ENCODE data around the gene IGF1R.
A peak's percentile ranks its signal among the peaks of the same experiment; 100 is the strongest.

Gene IGF1R

GRCh38 chr15:98671060-98672008 is 23.0 kb downstream of the IGF1R start:
- no peak for DNase-seq (ENCODE audit: low read depth)

DNA sequence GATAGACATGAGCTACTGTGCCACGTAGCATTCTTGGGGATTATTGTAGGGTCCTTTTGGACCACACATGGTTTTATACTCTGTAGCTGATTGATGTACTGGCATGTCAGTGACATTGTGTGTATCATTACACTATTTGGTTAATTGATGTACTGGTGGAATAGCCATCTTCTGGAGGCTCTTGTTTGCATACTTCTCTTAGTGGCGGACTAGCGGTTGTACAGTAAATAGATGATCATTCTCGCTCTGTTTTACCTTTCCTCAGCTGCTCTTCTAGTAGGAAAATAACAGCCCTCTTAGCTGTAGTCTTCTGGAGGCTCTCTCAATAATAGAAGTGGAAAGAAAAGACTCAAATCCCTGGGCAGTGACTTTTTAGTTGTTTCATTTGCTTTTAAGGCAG is 24.8 kb downstream of the IGF1R start:
- DNase-seq (ENCODE audit: low read depth) = no peak

DNA sequence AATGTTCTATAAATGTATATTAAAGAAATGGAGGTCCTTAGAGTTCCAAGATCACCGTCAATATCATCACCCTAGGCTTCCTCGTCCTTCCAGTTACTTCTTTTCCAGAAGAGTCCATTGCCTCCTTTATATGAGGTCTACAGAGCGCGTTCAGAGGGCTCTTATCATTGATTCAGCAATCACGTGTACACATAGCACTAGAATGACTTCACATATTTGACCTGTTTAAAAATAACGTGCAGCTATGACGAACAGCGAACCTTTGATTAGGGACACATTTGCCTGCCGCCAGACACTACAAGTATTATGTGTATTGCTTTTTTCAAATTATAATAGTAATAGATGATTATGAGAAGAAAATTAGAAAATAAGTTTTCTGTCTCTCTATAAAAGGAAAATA is 26.0 kb downstream of the IGF1R start:
- no peak for DNase-seq (ENCODE audit: low read depth)

DNA sequence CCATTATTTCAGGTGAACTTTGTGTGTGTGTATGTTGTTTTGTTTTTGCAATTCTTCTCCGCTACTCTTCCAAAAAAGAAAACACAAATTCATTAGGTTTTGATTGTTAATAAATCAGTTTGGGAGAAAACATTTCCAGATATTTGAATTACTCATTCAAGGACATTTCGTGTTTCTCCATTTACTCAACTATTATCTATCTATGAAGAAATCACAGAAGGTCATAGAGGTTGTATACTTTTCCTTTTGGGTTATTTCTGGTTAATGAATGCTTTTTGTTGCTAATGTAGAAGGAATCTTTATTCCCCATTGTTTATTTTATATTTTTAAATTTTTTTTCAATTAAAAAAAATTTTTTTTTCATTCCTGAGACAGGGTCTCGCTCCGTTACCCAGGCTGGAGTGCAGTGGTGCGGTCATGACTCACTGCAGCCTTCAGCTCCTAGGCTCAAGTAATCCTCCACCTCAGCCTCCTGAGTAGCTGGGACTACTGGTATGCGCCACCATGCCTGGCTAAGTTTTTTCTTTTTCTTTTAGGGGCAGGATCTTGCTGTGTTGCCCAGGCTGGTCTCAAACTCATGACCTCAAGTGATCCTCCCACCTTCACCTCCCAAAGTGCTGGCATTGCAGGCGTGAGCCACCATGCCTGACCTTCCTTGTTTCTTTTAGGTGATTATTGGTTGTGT is 28.4 kb downstream of the IGF1R start:
- no peak for DNase-seq (ENCODE audit: low read depth)

DNA sequence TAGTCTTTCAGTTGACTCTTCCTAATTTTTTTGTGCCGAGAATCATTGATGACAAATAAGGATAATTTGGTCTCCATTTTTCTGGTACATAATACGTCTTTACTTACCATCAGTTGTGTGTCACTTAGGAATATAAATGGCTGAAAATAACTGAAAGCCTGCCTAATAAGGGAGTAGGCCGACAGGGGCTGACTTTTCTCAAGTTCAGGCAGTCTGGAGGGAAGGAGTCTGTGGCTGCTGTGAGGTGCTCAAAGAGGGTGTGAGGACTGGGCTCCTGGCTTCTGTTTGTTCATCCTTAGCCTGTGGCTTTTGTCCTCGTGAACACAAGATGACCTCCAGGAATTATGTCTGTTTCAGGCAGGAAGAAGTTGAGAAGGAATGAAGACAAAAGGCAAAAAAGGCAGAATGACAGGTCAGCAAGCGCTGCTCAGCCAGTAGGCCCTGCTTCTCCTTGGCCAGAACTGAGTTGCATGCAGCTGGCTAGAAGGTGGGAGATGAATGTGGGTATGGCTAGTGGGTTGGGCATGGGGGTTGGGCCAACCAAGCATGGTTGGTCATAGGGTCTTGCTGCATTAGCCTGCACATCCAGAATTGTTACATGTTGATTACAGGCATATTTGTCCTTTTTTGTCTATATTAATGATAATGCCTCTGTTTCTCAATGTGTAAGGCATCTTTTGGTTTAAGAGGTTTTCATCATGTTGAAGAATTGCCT is 29.2 kb downstream of the IGF1R start:
- no peak for DNase-seq (ENCODE audit: low read depth)

- no peak for DNase-seq (ENCODE audit: low read depth)
Measured at GRCh38 chr15:98678484-98678883, 30.1 kb downstream of the IGF1R start.

GRCh38 chr15:98681061-98681460 is 32.7 kb downstream of the IGF1R start:
- DNase-seq (ENCODE audit: low read depth) = no peak

- no peak for DNase-seq (ENCODE audit: low read depth)
Measured at GRCh38 chr15:98682992-98683701, 34.8 kb downstream of the IGF1R start.

GRCh38 chr15:98683831-98684230 is 35.5 kb downstream of the IGF1R start:
- DNase-seq (ENCODE audit: low read depth) = no peak

DNA sequence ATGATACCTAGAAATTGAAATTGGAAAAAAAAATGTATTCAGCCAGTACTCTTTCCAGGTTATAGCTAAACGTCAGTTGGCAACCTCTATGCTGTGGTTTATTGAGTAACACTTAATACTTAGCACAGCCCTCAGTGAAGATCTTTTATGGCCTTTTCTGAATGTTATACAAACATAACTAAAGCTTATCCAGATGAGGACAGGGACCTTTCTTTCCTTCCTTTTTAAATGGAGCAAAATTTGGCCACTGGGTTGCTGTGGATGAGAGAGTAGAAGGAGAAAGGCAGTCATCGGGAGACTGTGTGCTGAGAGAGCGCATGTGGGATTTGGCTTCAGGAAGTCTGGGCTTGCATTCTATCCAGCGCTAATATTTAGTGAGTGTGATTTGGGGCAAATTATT is 36.1 kb downstream of the IGF1R start:
- peak; percentile 76 for DNase-seq (ENCODE audit: low read depth)

GRCh38 chr15:98684995-98685525 is 36.7 kb downstream of the IGF1R start:
- no peak for DNase-seq (ENCODE audit: low read depth)

DNA sequence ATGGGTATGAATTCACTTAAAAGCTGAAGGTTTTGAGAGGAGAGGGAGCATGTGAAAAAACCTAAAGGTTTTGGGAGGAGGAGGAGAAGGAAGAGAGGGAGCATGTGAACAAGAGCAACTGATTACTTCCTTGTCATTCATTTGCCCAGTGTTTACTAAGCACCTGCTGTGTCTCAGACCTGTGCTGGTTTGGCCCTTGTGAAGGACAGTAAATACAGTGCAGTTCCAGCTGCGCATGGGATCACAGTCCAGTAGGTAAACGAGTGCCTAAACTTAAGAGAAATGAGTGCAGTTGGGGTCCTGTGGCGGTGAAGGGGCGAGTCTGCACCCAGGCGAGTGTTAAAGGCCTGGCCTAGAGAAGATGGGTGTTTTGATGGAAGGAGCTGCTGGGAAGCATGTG is 38.6 kb downstream of the IGF1R start:
- no peak for DNase-seq (ENCODE audit: low read depth)

- no peak for DNase-seq (ENCODE audit: low read depth)
Measured at GRCh38 chr15:98689431-98689861, 41.1 kb downstream of the IGF1R start.

- no peak for DNase-seq (ENCODE audit: low read depth)
Measured at GRCh38 chr15:98690272-98690950, 42.1 kb downstream of the IGF1R start.

DNA sequence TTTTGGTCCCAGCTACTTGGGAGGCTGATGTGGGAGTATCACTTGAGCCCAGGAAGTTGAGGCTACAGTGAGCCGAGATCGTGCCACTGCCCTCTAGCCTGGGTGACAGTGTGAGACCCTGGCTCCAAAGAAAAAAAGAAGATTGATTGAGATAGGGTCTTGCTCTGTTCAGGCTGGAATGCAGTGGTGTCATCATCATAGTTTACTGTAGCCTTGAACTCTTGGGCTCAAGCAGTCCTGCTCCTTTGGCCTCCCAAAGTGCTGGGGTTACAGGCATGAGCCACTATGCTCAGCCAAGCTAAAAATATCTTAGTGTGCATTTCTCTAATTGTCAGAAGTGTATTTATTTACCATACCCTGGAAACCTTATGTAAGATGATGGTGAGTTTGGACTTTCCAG is 43.9 kb downstream of the IGF1R start:
- no peak for DNase-seq (ENCODE audit: low read depth)

DNA sequence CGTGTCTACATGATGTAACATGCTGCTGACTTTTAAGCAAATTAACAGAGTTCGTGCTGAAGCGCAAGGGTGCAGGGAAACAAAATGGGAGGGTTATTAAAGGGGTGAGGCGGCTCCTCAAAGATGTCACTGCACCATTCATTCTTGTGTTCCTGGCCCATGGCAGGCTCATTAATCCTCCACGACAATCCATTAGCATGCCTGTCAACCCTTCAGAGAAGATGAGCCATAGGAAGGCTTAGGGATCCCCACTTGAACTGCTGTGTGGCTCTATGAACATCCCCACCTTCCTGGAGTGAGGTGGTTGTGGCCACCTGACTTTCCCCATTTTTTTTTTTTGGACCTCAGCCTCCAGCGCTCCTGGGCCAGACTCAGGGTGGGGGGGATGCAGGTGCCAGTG is 45.8 kb downstream of the IGF1R start:
- no peak for DNase-seq (ENCODE audit: low read depth)

DNA sequence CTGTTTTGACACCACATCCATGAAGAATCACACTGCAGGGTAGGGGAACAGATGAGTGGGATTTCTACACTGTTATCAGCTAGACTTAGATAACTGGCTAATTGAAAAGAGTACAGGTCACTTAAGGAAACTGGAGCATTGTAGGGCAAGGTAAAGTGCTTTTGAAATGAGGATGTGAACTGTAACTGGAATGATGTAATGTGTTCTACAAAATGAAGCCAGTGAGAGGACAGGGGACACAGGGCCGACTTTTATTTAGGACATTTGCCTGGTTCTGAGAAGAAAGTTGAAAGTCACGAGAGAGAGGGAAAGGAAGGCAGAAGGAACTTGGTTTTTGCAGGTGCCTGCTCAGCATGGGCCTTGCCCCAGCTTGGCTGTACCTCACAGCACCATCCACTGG is 50.5 kb downstream of the IGF1R start:
- no peak for DNase-seq (ENCODE audit: low read depth)

DNA sequence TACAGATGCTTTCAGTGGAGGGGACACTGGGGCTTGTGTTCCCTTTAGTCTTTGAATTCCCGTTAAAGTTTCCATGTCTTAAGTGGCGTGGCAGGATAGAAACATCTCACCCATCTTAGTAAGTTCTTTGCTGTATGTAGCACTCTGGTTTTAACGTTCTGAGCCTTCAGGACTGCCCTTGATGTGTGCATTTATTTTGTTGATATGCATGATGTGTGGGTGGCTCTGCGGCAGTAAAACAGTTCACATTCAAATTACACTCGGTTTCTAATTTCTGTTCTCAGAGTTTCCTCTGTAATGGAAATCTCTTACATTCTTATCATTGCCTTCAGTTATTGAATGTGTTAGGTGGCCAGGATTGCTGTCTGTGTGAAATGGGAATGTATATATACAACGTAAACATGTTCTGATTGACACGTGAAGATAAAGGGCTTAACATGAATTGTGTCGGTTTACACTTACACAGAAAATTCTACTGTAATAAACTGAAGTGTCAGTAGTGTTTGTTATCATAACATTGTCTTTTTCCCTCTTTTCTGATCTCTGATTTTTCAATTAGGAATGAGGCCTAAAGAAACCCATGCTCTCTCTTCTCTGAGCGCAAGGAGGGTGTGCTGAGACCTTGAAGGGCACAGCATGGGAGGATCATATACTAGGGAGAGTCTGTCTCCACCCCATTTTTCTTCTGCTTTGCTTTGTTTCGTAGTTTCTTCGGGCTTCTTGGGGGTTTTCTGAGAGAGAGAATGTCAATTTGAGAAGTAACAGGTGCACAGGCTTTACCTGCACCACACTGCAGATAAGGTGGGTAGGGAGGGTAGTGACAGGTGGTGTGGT is 51.5 kb downstream of the IGF1R start:
- no peak for DNase-seq (ENCODE audit: low read depth)

GRCh38 chr15:98700519-98700918 is 52.2 kb downstream of the IGF1R start:
- DNase-seq (ENCODE audit: low read depth) = no peak

GRCh38 chr15:98703126-98703685 is 54.9 kb downstream of the IGF1R start:
- no peak for DNase-seq (ENCODE audit: low read depth)
